ENCODE results near the gene ANTXR2.

Gene ANTXR2

DNA sequence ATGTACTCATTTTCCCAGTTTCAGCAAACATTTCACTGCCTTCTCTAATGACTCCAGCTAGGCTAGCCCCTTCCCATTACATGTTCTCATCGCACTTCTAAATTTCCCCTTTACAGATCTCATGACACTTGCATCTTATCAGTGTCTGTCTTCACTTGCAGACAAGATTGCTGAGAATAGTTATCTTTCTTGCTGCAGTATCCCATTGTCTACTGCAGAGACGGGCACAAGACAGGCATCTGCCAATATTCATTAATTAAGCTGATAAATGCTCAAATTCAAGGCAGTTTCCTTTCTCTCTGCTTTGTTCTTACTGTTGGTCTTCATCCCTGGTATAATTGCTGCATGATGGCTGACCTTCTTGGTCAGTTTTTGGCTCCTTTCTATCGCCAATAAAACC, 175.9 kb downstream of the ANTXR2 start:
- TF ChIP-seq FOXM1 (IDR thresholded peaks at IDR 0.05; ENCODE audit: borderline replicate concordance, low read depth), result no peak
- TF ChIP-seq EP300 (IDR thresholded peaks at IDR 0.05; ENCODE audit: borderline replicate concordance), result no peak
- TF ChIP-seq TAF1 (IDR thresholded peaks at IDR 0.05; ENCODE audit: low read depth), result no peak
- no peak for TF ChIP-seq RAD21 (IDR thresholded peaks at IDR 0.05; ENCODE audit: low read depth)
- no peak for TF ChIP-seq YY1 (IDR thresholded peaks at IDR 0.05; ENCODE audit: low read depth)
- TF ChIP-seq, protein P1, sequence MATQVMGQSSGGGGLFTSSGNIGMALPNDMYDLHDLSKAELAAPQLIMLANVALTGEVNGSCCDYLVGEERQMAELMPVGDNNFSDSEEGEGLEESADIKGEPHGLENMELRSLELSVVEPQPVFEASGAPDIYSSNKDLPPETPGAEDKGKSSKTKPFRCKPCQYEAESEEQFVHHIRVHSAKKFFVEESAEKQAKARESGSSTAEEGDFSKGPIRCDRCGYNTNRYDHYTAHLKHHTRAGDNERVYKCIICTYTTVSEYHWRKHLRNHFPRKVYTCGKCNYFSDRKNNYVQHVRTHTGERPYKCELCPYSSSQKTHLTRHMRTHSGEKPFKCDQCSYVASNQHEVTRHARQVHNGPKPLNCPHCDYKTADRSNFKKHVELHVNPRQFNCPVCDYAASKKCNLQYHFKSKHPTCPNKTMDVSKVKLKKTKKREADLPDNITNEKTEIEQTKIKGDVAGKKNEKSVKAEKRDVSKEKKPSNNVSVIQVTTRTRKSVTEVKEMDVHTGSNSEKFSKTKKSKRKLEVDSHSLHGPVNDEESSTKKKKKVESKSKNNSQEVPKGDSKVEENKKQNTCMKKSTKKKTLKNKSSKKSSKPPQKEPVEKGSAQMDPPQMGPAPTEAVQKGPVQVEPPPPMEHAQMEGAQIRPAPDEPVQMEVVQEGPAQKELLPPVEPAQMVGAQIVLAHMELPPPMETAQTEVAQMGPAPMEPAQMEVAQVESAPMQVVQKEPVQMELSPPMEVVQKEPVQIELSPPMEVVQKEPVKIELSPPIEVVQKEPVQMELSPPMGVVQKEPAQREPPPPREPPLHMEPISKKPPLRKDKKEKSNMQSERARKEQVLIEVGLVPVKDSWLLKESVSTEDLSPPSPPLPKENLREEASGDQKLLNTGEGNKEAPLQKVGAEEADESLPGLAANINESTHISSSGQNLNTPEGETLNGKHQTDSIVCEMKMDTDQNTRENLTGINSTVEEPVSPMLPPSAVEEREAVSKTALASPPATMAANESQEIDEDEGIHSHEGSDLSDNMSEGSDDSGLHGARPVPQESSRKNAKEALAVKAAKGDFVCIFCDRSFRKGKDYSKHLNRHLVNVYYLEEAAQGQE (IDR thresholded peaks at IDR 0.05; ENCODE audit: low read depth), result no peak
- no peak for TF ChIP-seq NFIC (IDR thresholded peaks at IDR 0.05)
- TF ChIP-seq CEBPB (IDR thresholded peaks at IDR 0.05), result no peak
- no peak for TF ChIP-seq TEAD4 (IDR thresholded peaks at IDR 0.05)
- TF ChIP-seq CREB1 (IDR thresholded peaks at IDR 0.05; ENCODE audit: low read depth), result no peak
- TF ChIP-seq, protein P2, sequence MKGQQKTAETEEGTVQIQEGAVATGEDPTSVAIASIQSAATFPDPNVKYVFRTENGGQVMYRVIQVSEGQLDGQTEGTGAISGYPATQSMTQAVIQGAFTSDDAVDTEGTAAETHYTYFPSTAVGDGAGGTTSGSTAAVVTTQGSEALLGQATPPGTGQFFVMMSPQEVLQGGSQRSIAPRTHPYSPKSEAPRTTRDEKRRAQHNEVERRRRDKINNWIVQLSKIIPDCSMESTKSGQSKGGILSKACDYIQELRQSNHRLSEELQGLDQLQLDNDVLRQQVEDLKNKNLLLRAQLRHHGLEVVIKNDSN (IDR thresholded peaks at IDR 0.05), result no peak
- TF ChIP-seq, protein P3, sequence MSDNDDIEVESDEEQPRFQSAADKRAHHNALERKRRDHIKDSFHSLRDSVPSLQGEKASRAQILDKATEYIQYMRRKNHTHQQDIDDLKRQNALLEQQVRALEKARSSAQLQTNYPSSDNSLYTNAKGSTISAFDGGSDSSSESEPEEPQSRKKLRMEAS (IDR thresholded peaks at IDR 0.05), result no peak

DNA sequence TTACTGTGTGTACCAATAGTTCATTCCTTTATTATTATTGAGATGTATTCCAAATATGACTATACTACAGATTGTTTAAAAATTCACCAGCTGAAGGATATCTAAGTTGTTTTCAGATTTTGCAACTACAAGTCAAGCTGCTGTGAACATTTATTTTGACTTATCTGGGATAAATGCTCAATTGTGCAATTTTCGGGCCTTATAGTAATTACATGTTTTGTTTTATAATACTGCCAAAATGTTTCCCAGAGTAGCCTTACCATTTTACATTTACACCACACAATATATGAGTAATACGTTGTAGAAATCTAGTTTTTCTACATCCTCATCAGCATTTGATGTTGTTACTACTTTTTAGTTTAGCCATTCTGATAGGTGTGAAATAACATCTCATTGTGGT, 179.6 kb downstream of the ANTXR2 start:
- TF ChIP-seq EGR1 (IDR thresholded peaks at IDR 0.05), result no peak
- no peak for TF ChIP-seq CEBPB (IDR thresholded peaks at IDR 0.05)
- TF ChIP-seq, protein P1 (IDR thresholded peaks at IDR 0.05; ENCODE audit: low read depth), result no peak

DNA sequence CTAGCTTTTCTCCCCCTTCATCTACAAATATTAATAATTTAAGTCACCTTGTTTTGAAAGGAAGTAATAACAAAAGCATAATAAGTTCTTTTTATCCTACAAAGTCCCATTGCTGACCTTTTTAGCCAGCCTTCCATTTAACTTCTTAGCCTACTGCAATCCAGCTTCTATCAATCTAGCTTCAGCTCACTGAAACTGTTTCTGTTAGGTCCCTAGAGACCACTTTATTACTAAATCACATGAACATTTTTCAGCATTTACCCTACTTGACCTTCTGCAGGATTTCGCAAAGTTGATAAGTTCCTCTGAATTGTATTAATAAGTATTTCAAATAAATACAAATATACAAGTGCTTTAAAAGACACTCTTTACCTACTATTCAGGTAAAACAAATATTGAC, 186.5 kb downstream of the ANTXR2 start:
- TF ChIP-seq EP300 (IDR thresholded peaks at IDR 0.05; ENCODE audit: borderline replicate concordance) (no peak), EGR1 (IDR thresholded peaks at IDR 0.05) (no peak)
- TF ChIP-seq, protein P3 (IDR thresholded peaks at IDR 0.05), result no peak

DNA sequence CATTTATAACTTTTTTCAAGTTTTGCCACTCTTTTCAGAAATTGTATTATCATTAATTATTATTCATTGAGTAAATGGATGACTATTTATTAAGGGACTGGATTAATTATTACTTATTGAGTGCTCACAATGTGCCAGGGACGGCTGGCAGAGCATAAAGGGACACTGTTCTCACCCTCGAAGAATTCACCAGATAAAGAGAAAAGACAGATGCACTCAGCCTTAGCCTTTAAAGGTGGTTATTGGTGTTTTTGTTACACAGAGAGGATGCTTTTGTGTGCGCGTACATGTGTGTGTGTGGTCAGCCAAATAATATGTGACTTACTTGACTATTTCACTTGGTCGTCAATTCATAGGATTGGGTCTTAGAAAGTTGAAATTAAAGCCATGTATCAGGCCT, 187.0 kb downstream of the ANTXR2 start:
- TF ChIP-seq TEAD4 (IDR thresholded peaks at IDR 0.05), result no peak
- TF ChIP-seq CREB1 (IDR thresholded peaks at IDR 0.05; ENCODE audit: low read depth), result no peak
- no peak for TF ChIP-seq RAD21 (IDR thresholded peaks at IDR 0.05; ENCODE audit: low read depth)
- TF ChIP-seq TCF12 (IDR thresholded peaks at IDR 0.05; ENCODE audit: low read depth), result no peak
- no peak for TF ChIP-seq EGR1 (IDR thresholded peaks at IDR 0.05)
- TF ChIP-seq, protein P1 (IDR thresholded peaks at IDR 0.05; ENCODE audit: low read depth), result no peak
- no peak for TF ChIP-seq TAF1 (IDR thresholded peaks at IDR 0.05; ENCODE audit: low read depth)
- TF ChIP-seq EP300 (IDR thresholded peaks at IDR 0.05; ENCODE audit: borderline replicate concordance), result no peak
- no peak for TF ChIP-seq FOXM1 (IDR thresholded peaks at IDR 0.05; ENCODE audit: borderline replicate concordance, low read depth)
- TF ChIP-seq, protein P3 (IDR thresholded peaks at IDR 0.05), result no peak
- TF ChIP-seq, protein P2 (IDR thresholded peaks at IDR 0.05), result no peak

DNA sequence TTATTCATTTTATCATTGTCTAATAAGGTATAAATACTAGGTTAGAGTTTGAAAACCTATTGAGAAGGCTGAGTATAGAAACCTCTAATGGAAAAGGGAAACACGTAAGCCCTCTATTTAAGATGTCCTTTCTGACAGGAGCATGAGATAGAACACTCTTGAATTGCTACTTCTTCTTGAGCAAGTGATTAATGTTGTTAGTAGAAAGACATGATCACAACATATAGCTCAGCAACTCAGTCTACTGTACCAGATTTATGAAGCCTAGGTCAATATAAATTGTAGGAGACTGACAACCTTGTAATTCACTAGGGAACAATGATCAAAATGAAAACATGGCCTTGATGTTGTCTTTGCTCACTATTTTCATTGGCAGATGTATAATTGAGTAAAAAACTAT, 189.7 kb downstream of the ANTXR2 start:
- TF ChIP-seq YY1 (IDR thresholded peaks at IDR 0.05; ENCODE audit: low read depth), result no peak
- TF ChIP-seq EP300 (IDR thresholded peaks at IDR 0.05; ENCODE audit: borderline replicate concordance), result no peak
- TF ChIP-seq, protein P1 (IDR thresholded peaks at IDR 0.05; ENCODE audit: low read depth), result no peak
- TF ChIP-seq CEBPB (IDR thresholded peaks at IDR 0.05), result no peak
- no peak for TF ChIP-seq TAF1 (IDR thresholded peaks at IDR 0.05; ENCODE audit: low read depth)
- TF ChIP-seq EGR1 (IDR thresholded peaks at IDR 0.05), result no peak
- TF ChIP-seq TEAD4 (IDR thresholded peaks at IDR 0.05), result no peak
- no peak for TF ChIP-seq CREB1 (IDR thresholded peaks at IDR 0.05; ENCODE audit: low read depth)
- no peak for TF ChIP-seq NFIC (IDR thresholded peaks at IDR 0.05)
- no peak for TF ChIP-seq TCF12 (IDR thresholded peaks at IDR 0.05; ENCODE audit: low read depth)
- TF ChIP-seq, protein P2 (IDR thresholded peaks at IDR 0.05), result no peak
- TF ChIP-seq FOXM1 (IDR thresholded peaks at IDR 0.05; ENCODE audit: borderline replicate concordance, low read depth), result no peak
- no peak for TF ChIP-seq RAD21 (IDR thresholded peaks at IDR 0.05; ENCODE audit: low read depth)
- TF ChIP-seq ZBTB7A (IDR thresholded peaks at IDR 0.05; ENCODE audit: low read depth), result no peak
- TF ChIP-seq, protein P3 (IDR thresholded peaks at IDR 0.05), result no peak

All from Ishikawa (cell line).